ENCODE measurements around the gene RAPGEF5.

DNA sequence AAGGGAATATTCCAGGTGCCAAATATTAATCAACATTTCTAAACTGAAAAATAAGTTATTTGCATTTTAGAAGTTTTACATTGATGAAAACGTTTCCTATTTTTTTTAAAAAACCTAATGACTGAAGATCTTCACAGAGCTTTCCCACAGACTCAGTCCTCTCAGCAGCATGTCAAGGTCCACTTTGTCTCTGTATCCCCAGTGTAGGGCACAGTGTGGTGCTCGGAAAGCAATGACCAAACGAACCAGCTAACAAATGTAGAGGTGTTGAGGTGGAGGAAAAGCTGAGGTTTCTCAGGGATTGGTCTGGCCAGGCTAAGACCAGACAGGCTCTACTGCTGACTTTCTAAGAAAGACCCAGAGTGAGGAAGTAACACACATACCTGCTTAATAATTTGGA is 209.1 kb downstream of the RAPGEF5 start:
- TF ChIP-seq, protein P1, sequence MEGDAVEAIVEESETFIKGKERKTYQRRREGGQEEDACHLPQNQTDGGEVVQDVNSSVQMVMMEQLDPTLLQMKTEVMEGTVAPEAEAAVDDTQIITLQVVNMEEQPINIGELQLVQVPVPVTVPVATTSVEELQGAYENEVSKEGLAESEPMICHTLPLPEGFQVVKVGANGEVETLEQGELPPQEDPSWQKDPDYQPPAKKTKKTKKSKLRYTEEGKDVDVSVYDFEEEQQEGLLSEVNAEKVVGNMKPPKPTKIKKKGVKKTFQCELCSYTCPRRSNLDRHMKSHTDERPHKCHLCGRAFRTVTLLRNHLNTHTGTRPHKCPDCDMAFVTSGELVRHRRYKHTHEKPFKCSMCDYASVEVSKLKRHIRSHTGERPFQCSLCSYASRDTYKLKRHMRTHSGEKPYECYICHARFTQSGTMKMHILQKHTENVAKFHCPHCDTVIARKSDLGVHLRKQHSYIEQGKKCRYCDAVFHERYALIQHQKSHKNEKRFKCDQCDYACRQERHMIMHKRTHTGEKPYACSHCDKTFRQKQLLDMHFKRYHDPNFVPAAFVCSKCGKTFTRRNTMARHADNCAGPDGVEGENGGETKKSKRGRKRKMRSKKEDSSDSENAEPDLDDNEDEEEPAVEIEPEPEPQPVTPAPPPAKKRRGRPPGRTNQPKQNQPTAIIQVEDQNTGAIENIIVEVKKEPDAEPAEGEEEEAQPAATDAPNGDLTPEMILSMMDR (conservative IDR thresholded peaks at IDR 0.05; ENCODE audit: low read depth, low read length), result no peak
- no peak for TF ChIP-seq EZH2 (IDR thresholded peaks at IDR 0.05; ENCODE audit: low read length, unreplicated experiment)
- no peak for TF ChIP-seq EZH2phosphoT487 (IDR thresholded peaks at IDR 0.05; ENCODE audit: borderline replicate concordance, low read length)

All from PC-3 (cell line).